IMR-90 (cell line): ENCODE results near the gene SBF1. TPM values are rescaled to one million over a fixed set of nuclear protein-coding genes. Genes with fewer than 3 reads are reported as not detected.

ENCODE experiments used
- ATAC-seq: fragments of 200-7000 bp; cut with Tn5 transposase; 2 replicates; pipeline ENCODE4 v1.9.1; 2020; ENCODE audit warnings: low read depth, mild to moderate bottlenecking, moderate library complexity
- BruUV-seq: library from RNA; stranded (reverse); fragments of 400-500 nt; replicated peaks from 2 replicates; lab custom pipeline; 2021; lab: Mats Ljungman, UMichigan
- CTCF ChIA-PET: fragments of 300-600 bp; formaldehyde crosslinking; extraction: SDS; loops from one replicate; lab custom pipeline; 2021; ENCODE audit warnings: antibody characterized with exemption; lab: Yijun Ruan, JAX
- POLR2A ChIA-PET: fragments of 300-600 bp; sonication (Branson Sonifier 250); formaldehyde crosslinking; loops from one replicate; lab custom pipeline; 2022; ENCODE audit warnings: antibody characterized with exemption; ENCODE audit not compliant: unreplicated experiment; lab: Charles Lee
- DNase-seq: peaks from one replicate; pipeline ENCODE4 v3.0.0; 2013
- H2AFZ ChIP-seq: replicated peaks from 2 replicates; pipeline ENCODE3; 2013; ENCODE audit warnings: low read length, mild to moderate bottlenecking; ENCODE audit not compliant: poor library complexity
- H2AK5ac ChIP-seq: 2 replicates; pipeline ENCODE4 v1.6.1; 2013; ENCODE audit warnings: low read depth, low read length, inconsistent platforms
- H2AK9ac ChIP-seq: replicated peaks from 2 replicates; pipeline ENCODE3; 2013; ENCODE audit warnings: mild to moderate bottlenecking, low read depth, low read length, moderate library complexity; ENCODE audit not compliant: poor library complexity
- H2BK120ac ChIP-seq: 2 replicates; pipeline ENCODE4 v1.6.1; 2013; ENCODE audit warnings: low read depth, low read length, inconsistent platforms
- H2BK15ac ChIP-seq: 3 replicates; pipeline ENCODE4 v1.6.1; 2013; ENCODE audit warnings: low read depth, low read length, inconsistent platforms
- H2BK20ac ChIP-seq: 2 replicates; pipeline ENCODE4 v1.6.1; 2013; ENCODE audit warnings: low read depth, mild to moderate bottlenecking, inconsistent platforms, low read length, moderate library complexity
- H2BK5ac ChIP-seq: 2 replicates; pipeline ENCODE4 v1.6.1; 2013; ENCODE audit warnings: mild to moderate bottlenecking, low read depth, low read length, inconsistent platforms; ENCODE audit not compliant: poor library complexity, severe bottlenecking
- H3K14ac ChIP-seq: replicated peaks from 2 replicates; pipeline ENCODE4 v1.6.1; 2013; ENCODE audit warnings: low read depth, low read length, inconsistent platforms
- H3K18ac ChIP-seq: 2 replicates; pipeline ENCODE4 v1.6.1; 2013; ENCODE audit warnings: low read depth, low read length, control low read depth
- H3K23ac ChIP-seq: 2 replicates; pipeline ENCODE4 v1.6.1; 2013; ENCODE audit warnings: low read depth, low read length, inconsistent platforms
- H3K27ac ChIP-seq: 2 replicates; pipeline ENCODE4 v1.5.1; 2013; ENCODE audit warnings: mild to moderate bottlenecking, control low read depth, low read length; ENCODE audit not compliant: insufficient read depth
- H3K27me3 ChIP-seq: 2 replicates; pipeline ENCODE4 v1.6.1; 2013; ENCODE audit warnings: low read length; ENCODE audit not compliant: control insufficient read depth, insufficient read depth
- H3K36me3 ChIP-seq: 2 replicates; pipeline ENCODE4 v1.6.1; 2013; ENCODE audit warnings: low read length, mixed read lengths; ENCODE audit not compliant: control insufficient read depth, insufficient read depth
- H3K4ac ChIP-seq: 2 replicates; pipeline ENCODE4 v1.6.1; 2013; ENCODE audit warnings: low read depth, low read length, inconsistent platforms
- H3K4me1 ChIP-seq: 2 replicates; pipeline ENCODE4 v1.6.1; 2013; ENCODE audit warnings: low read length, mixed read lengths; ENCODE audit not compliant: control insufficient read depth, insufficient read depth
- H3K4me2 ChIP-seq: 2 replicates; pipeline ENCODE4 v1.6.1; 2013; ENCODE audit warnings: low read depth, mild to moderate bottlenecking, control low read depth, low read length, moderate library complexity
- H3K4me3 ChIP-seq: 2 replicates; pipeline ENCODE4 v1.5.1; 2013; ENCODE audit warnings: low read depth, mild to moderate bottlenecking, control low read depth, low read length, moderate library complexity; ENCODE audit not compliant: insufficient read depth
- H3K56ac ChIP-seq: 2 replicates; pipeline ENCODE4 v1.6.1; 2013; ENCODE audit warnings: low read length, inconsistent platforms; ENCODE audit not compliant: insufficient read depth; ENCODE audit errors: extremely low read depth
- H3K79me1 ChIP-seq, 2 experiments: 2 replicates each; pipeline ENCODE4 v1.6.1; 2013; ENCODE audit warnings: low read length in 2 of 2, inconsistent platforms in 1 of 2, low read depth in 1 of 2
- H3K9ac ChIP-seq: 2 replicates; pipeline ENCODE4 v1.6.1; 2013; ENCODE audit warnings: low read depth, low read length, control low read depth
- H3K9me1 ChIP-seq: 2 replicates; pipeline ENCODE4 v1.6.1; 2013; ENCODE audit warnings: low read length, inconsistent platforms; ENCODE audit not compliant: insufficient read depth
- H3K9me3 ChIP-seq: 2 replicates; pipeline ENCODE4 v1.6.1; 2013; ENCODE audit warnings: low read length; ENCODE audit not compliant: control insufficient read depth, insufficient read depth
- H4K20me1 ChIP-seq: 2 replicates; pipeline ENCODE4 v1.6.1; 2013; ENCODE audit warnings: low read length, inconsistent platforms; ENCODE audit not compliant: insufficient read depth
- H4K5ac ChIP-seq: 2 replicates; pipeline ENCODE4 v1.6.1; 2013; ENCODE audit warnings: mild to moderate bottlenecking, low read depth, low read length, control low read depth
- H4K8ac ChIP-seq, 2 experiments: 2 replicates each; pipeline ENCODE4 v1.6.1; 2013; ENCODE audit warnings: low read depth in 2 of 2, low read length in 2 of 2, control low read depth in 1 of 2, inconsistent platforms in 1 of 2
- H4K91ac ChIP-seq: 2 replicates; pipeline ENCODE4 v1.6.1; 2013; ENCODE audit warnings: low read depth, low read length, inconsistent platforms; ENCODE audit not compliant: insufficient read depth
- CEBPB ChIP-seq: IDR thresholded peaks from 2 replicates; pipeline ENCODE4 v1.6.1; 2012; ENCODE audit warnings: low read depth, low read length, improper control_type of control experiment
- MXI1 ChIP-seq: IDR thresholded peaks from 2 replicates; pipeline ENCODE4 v1.6.1; 2012; ENCODE audit warnings: low read depth, mild to moderate bottlenecking, low read length, moderate library complexity, borderline replicate concordance
- RAD21 ChIP-seq: IDR thresholded peaks from 2 replicates; pipeline ENCODE4 v1.6.1; 2012; ENCODE audit warnings: low read length, improper control_type of control experiment
- RCOR1 ChIP-seq: IDR thresholded peaks from 2 replicates; pipeline ENCODE4 v1.6.1; 2012; ENCODE audit warnings: mild to moderate bottlenecking, low read length, improper control_type of control experiment; ENCODE audit not compliant: insufficient replicate concordance
- RFX5 ChIP-seq: IDR thresholded peaks from 2 replicates; pipeline ENCODE4 v1.8.0; 2012; ENCODE audit warnings: low read depth, mild to moderate bottlenecking, low read length, moderate library complexity
- SMC3 ChIP-seq: fragments of 150-350 bp; IDR thresholded peaks from 2 replicates; pipeline ENCODE4 v1.6.1; 2016; ENCODE audit warnings: low read depth, mild to moderate bottlenecking, antibody characterized with exemption, low read length, moderate library complexity
- WGBS, 2 experiments: methylation state at CpG; one replicate each; pipeline versions ENCODE4 v1.1.5 to v1.1.7; 2013; ENCODE audit warnings: missing lambda C conversion rate in 2 of 2; ENCODE audit not compliant: insufficient read length in 1 of 2; ENCODE audit errors: extremely low coverage in 2 of 2; 5-methylcytosine and 5-hydroxymethylcytosine counted together
- dilution Hi-C: fragments of 300-500 bp; cut with HindIII; formaldehyde crosslinking; loops from one replicate; pipeline ENCODE4 v1.14.3; 2018; ENCODE audit warnings: low sequenced_read_pairs; ENCODE audit not compliant: unreplicated experiment
- in situ Hi-C: fragments of 300-500 bp; cut with MboI; formaldehyde crosslinking; loops from 3 replicates; pipeline ENCODE4 v1.14.3; 2019; ENCODE audit warnings: low sequenced_read_pairs, inconsistent platforms, mixed read lengths
- intact Hi-C: fragments of 100-400 bp; cut with micrococcal nuclease; formaldehyde crosslinking; loops from 2 replicates; pipeline ENCODE4 v1.10.0; 2022
- polyA plus RNA-seq, 3 experiments: library from polyadenylated mRNA; depleted of rRNA; stranded (reverse); fragments of >200 nt; gene quantifications; 2 replicates each; pipeline ENCODE4 v1.2.3, GENCODE V29; 2012; ENCODE audit warnings: low replicate concordance in 1 of 3
- total RNA-seq: library from RNA; depleted of rRNA; stranded (reverse); fragments of >200 nt; gene quantifications from 2 replicates; pipeline ENCODE4 v1.2.3, GENCODE V29; 2012

The SBF1 gene
- total and polyA plus RNA-seq, 2 of the 4 experiments (the other 2 are of a cell fraction): 21.5 to 33.2 TPM

DNA sequence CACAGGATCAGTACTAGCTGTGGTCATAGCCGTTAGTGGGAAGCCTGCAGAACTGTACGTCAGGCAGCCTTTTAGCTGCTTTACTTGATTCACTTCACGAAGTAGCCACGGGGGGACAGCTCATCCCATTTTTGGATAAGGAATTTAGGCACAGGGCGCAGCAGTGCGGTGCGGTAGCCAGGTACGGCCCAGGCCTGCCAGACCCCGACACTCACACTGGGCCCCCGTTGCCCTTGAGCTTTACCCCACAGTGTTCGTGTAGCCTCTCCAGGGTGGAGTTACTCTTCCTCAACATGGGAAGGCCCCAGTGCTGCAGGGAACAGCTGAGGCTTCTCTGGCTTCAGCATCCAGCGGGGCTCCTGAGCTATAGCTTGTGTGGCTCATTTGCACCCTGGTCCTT lies 59.4 kb downstream of the SBF1 start:
- H3K36me3 ChIP-seq: peaks cover 59% of the 10 kb centered on the region
- WGBS, 2 experiments: 87% methylated on average over 3 of the region's 12 CpGs; no CpG with 5 or more reads in 1 of the 2 experiments
- no TSS peak for BruUV-seq

More for the DNA sequence above, 59.4 kb downstream of the SBF1 start:
- Histone ChIP-seq H3K4me3 (no peak overlapping the region), H3K9me3 (no peaks in the 10 kb centered on the region), H3K18ac (no peak overlapping the region), H3K79me1 (peaks cover 9 to 17% of the 10 kb centered on the region in 2 experiments; a peak in 3 of 4 replicates), H4K20me1 (peaks cover 12% of the 10 kb centered on the region), H3K56ac (no peak overlapping the region), H2BK15ac (no peak overlapping the region), H3K27me3 (no peaks in the 10 kb centered on the region), H4K8ac (no peak overlapping the region), H3K4me1 (no peaks in the 10 kb centered on the region), H3K14ac (no peak overlapping the region), H2BK20ac (no peak overlapping the region), H3K9ac (no peak overlapping the region), H3K4ac (no peak overlapping the region), H3K23ac (no peak overlapping the region), H2AK9ac (no peak overlapping the region), H3K9me1 (no peaks in the 10 kb centered on the region), H2AFZ (no peak overlapping the region), H4K5ac (no peak overlapping the region), H2AK5ac (no peak overlapping the region), H3K27ac (no peak overlapping the region), H2BK5ac (no peak overlapping the region), H3K4me2 (no peak overlapping the region), H4K91ac (no peak overlapping the region), H2BK120ac (no peak overlapping the region)
- in situ Hi-C loops: no loop called here
- ATAC-seq (no peak), DNase-seq (no peak)
- intact Hi-C loops: no loop called here
- dilution Hi-C loops: no loop called here
- no peak for TF ChIP-seq SMC3
- no peak for TF ChIP-seq RAD21
- no peak for TF ChIP-seq CEBPB
- TF ChIP-seq RFX5: no peak
- no peak for TF ChIP-seq RCOR1
- no peak for TF ChIP-seq MXI1
- ChIA-PET CTCF (no interaction called here), POLR2A (no interaction called here)
